Measurements from ENCODE around the gene PRKD3. TPM values are rescaled to one million over a fixed set of nuclear protein-coding genes. Genes with fewer than 3 reads are reported as not detected.

Gene PRKD3
- total and polyA plus RNA-seq, 10 of the 15 experiments (the other 5 are each of a cell fraction or from before 2014, with no cell fraction given): 3.3 to 14.9 (median 7.9) TPM

DNA sequence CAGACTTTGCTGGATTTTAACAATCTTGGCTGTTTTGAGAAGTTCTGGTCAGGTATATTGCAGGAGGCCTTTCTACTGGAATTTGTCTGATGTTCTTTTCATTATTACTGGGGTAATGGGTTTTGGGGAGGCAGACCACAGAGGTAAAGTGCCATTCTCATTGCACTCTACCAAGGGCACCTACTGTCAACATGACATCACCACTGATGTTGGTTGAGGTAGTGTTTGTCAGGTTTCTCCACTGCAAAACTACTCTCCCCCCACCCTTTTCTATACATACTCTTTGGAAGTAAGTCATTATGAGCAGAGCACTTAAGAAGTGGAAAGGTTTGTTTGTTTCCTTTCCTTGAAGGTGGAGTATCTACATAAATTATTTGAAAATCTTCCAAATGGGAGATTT lies 27.0 kb downstream of the PRKD3 start:
- Histone ChIP-seq H3K27me3 (replicated peaks in 1 of 2; ENCODE audit: control insufficient read depth in 2 of 2, insufficient read depth in 2 of 2, low read length in 1 of 2) (no peaks in the 10 kb centered on the region), H3K4me2 (ENCODE audit: control insufficient read depth, insufficient read depth) (no peak overlapping the region), H4K20me1 (ENCODE audit: control insufficient read depth, insufficient read depth) (no peaks in the 10 kb centered on the region), H3K4me1 (ENCODE audit: control insufficient read depth, insufficient read depth, low read length) (no peaks in the 10 kb centered on the region), H2AFZ (ENCODE audit: control insufficient read depth, low read depth, low read length) (no peak overlapping the region), H3K9me3 (replicated peaks; ENCODE audit: control insufficient read depth, insufficient read depth, low read length) (no peaks in the 10 kb centered on the region), H3K9ac (ENCODE audit: control insufficient read depth, insufficient read depth, low read length) (no peak overlapping the region), H3K4me3 (no peak overlapping the region), H3K27ac (ENCODE audit: control insufficient read depth, insufficient read depth) (no peak overlapping the region), H3K36me3 (ENCODE audit: control insufficient read depth in 2 of 2, insufficient read depth in 2 of 2, low read length in 1 of 2) (no peaks in the 10 kb centered on the region), H3K79me2 (ENCODE audit: control insufficient read depth, insufficient read depth, low read length) (no peaks in the 10 kb centered on the region)
- ATAC-seq (no peak), DNase-seq (ENCODE audit: low read depth, low spot score) (no peak), FAIRE-seq (no peak)
- ChIA-PET POLR2A (no interaction called here), RAD21 (ENCODE audit: unreplicated experiment) (no interaction called here), CTCF (no interaction called here), SMC1A (ENCODE audit: uncharacterized antibody, unreplicated experiment) (no interaction called here)
- TF ChIP-seq MEF2B (IDR thresholded peaks at IDR 0.05; ENCODE audit: partially characterized antibody, poor library complexity, severe bottlenecking): no peak
- TF ChIP-seq, protein P1, sequence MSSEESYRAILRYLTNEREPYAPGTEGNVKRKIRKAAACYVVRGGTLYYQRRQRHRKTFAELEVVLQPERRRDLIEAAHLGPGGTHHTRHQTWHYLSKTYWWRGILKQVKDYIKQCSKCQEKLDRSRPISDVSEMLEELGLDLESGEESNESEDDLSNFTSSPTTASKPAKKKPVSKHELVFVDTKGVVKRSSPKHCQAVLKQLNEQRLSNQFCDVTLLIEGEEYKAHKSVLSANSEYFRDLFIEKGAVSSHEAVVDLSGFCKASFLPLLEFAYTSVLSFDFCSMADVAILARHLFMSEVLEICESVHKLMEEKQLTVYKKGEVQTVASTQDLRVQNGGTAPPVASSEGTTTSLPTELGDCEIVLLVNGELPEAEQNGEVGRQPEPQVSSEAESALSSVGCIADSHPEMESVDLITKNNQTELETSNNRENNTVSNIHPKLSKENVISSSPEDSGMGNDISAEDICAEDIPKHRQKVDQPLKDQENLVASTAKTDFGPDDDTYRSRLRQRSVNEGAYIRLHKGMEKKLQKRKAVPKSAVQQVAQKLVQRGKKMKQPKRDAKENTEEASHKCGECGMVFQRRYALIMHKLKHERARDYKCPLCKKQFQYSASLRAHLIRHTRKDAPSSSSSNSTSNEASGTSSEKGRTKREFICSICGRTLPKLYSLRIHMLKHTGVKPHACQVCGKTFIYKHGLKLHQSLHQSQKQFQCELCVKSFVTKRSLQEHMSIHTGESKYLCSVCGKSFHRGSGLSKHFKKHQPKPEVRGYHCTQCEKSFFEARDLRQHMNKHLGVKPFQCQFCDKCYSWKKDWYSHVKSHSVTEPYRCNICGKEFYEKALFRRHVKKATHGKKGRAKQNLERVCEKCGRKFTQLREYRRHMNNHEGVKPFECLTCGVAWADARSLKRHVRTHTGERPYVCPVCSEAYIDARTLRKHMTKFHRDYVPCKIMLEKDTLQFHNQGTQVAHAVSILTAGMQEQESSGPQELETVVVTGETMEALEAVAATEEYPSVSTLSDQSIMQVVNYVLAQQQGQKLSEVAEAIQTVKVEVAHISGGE (CRISPR knock-in tag; IDR thresholded peaks at IDR 0.05): no peak
- in situ Hi-C loops (cut with MboI): no loop called here
- intact Hi-C loops (cut with micrococcal nuclease; ENCODE audit: unreplicated experiment): no loop called here
- no TSS peak for BruUV-seq (replicated peaks)

DNA sequence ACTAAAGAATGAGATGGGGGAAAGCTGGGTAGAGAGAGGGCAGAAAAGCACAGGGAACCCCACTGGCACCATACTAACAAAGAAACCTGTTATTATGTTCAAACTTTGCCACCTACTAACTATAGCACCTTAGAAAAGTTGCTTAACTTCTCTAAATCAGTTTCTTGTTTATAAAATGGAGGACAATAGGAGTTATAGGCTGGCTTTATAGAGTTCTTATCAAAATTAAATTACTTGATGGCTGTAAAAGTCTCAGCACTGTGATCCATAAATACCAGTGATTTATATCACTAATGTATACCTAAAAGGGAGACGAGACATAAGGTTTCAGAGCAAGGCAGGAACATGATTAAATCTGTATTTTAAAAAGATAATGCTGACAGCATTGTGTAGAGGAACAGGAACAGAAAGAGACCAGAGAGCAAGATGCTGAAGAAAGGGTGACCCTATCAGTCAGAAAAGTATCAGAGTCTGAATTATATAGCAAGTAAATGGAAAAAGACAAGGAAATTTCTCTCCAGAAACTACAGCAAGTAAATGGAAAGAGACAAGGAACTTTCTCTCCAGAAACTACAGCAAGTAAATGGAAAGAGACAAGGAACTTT lies 29.1 kb downstream of the PRKD3 start:
- DNase-seq (ENCODE audit: low read depth, low spot score) (no peak), FAIRE-seq (no peak), ATAC-seq (no peak)
- ChIA-PET CTCF (no interaction called here), RAD21 (ENCODE audit: unreplicated experiment) (no interaction called here), POLR2A (no interaction called here), SMC1A (ENCODE audit: uncharacterized antibody, unreplicated experiment) (interaction anchor here (0.6 kb wide), 1 partner anchor 113 kb away, joined by 3 read pairs; no protein-coding TSS in a partner anchor)
- no TSS peak for BruUV-seq (replicated peaks)
- no peak overlapping the region for H3K27ac ChIP-seq (ENCODE audit: control insufficient read depth, insufficient read depth)
- H3K79me2 ChIP-seq (ENCODE audit: control insufficient read depth, insufficient read depth, low read length): no peaks in the 10 kb centered on the region
- no peaks in the 10 kb centered on the region for H3K9me3 ChIP-seq (replicated peaks; ENCODE audit: control insufficient read depth, insufficient read depth, low read length)
- H3K27me3 ChIP-seq (replicated peaks in 1 of 2; ENCODE audit: control insufficient read depth in 2 of 2, insufficient read depth in 2 of 2, low read length in 1 of 2): no peaks in the 10 kb centered on the region
- H3K4me2 ChIP-seq (ENCODE audit: control insufficient read depth, insufficient read depth): no peak overlapping the region
- H3K4me1 ChIP-seq (ENCODE audit: control insufficient read depth, insufficient read depth, low read length): no peaks in the 10 kb centered on the region
- H3K9ac ChIP-seq (ENCODE audit: control insufficient read depth, insufficient read depth, low read length): no peak overlapping the region
- no peak overlapping the region for H2AFZ ChIP-seq (ENCODE audit: control insufficient read depth, low read depth, low read length)
- in situ Hi-C loops (cut with MboI): no loop called here
- 0% methylated on average over 1 of the region's 1 CpG for WGBS (ENCODE audit: insufficient coverage, insufficient replicate concordance, low lambda C conversion rate, missing lambda C conversion rate)
- H3K36me3 ChIP-seq (ENCODE audit: control insufficient read depth in 2 of 2, insufficient read depth in 2 of 2, low read length in 1 of 2): no peaks in the 10 kb centered on the region; a peak in 1 of 4 replicates
- no peak overlapping the region for H3K4me3 ChIP-seq
- no peaks in the 10 kb centered on the region for H4K20me1 ChIP-seq (ENCODE audit: control insufficient read depth, insufficient read depth)
- intact Hi-C loops (cut with micrococcal nuclease; ENCODE audit: unreplicated experiment): no loop called here
- TF ChIP-seq, protein P2, sequence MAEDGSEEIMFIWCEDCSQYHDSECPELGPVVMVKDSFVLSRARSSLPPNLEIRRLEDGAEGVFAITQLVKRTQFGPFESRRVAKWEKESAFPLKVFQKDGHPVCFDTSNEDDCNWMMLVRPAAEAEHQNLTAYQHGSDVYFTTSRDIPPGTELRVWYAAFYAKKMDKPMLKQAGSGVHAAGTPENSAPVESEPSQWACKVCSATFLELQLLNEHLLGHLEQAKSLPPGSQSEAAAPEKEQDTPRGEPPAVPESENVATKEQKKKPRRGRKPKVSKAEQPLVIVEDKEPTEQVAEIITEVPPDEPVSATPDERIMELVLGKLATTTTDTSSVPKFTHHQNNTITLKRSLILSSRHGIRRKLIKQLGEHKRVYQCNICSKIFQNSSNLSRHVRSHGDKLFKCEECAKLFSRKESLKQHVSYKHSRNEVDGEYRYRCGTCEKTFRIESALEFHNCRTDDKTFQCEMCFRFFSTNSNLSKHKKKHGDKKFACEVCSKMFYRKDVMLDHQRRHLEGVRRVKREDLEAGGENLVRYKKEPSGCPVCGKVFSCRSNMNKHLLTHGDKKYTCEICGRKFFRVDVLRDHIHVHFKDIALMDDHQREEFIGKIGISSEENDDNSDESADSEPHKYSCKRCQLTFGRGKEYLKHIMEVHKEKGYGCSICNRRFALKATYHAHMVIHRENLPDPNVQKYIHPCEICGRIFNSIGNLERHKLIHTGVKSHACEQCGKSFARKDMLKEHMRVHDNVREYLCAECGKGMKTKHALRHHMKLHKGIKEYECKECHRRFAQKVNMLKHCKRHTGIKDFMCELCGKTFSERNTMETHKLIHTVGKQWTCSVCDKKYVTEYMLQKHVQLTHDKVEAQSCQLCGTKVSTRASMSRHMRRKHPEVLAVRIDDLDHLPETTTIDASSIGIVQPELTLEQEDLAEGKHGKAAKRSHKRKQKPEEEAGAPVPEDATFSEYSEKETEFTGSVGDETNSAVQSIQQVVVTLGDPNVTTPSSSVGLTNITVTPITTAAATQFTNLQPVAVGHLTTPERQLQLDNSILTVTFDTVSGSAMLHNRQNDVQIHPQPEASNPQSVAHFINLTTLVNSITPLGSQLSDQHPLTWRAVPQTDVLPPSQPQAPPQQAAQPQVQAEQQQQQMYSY (CRISPR knock-in tag; IDR thresholded peaks at IDR 0.05): no peak
- TF ChIP-seq GABPA (IDR thresholded peaks at IDR 0.05; ENCODE audit: low read depth) (no peak), CBFB (IDR thresholded peaks at IDR 0.05; ENCODE audit: low read depth) (no peak), CREM (IDR thresholded peaks at IDR 0.05; ENCODE audit: low read depth) (no peak), WRNIP1 (IDR thresholded peaks at IDR 0.05; ENCODE audit: borderline replicate concordance, low read depth, low read length) (no peak), FOS (IDR thresholded peaks at IDR 0.05; ENCODE audit: borderline replicate concordance, extremely low read depth, insufficient read length) (no peak)
- TF ChIP-seq, protein P3, sequence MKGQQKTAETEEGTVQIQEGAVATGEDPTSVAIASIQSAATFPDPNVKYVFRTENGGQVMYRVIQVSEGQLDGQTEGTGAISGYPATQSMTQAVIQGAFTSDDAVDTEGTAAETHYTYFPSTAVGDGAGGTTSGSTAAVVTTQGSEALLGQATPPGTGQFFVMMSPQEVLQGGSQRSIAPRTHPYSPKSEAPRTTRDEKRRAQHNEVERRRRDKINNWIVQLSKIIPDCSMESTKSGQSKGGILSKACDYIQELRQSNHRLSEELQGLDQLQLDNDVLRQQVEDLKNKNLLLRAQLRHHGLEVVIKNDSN (IDR thresholded peaks at IDR 0.05; ENCODE audit: borderline replicate concordance, extremely low read length, insufficient read depth, low read depth, low read length): no peak
